Mesenchymal stem cell (in vitro differentiated cells and primary cell): Measurements from ENCODE around the gene CEP112.

ENCODE experiments used
- DNase-seq: peaks from one replicate; pipeline ENCODE4 v3.0.0-alpha.2; 2013
- H2AFZ ChIP-seq: one replicate; pipeline ENCODE4 v1.6.1; 2013; ENCODE audit warnings: low read depth, mild to moderate bottlenecking, control low read depth, inconsistent platforms, low read length, moderate library complexity
- H2AK5ac ChIP-seq: 2 replicates; pipeline ENCODE4 v1.6.1; 2013; ENCODE audit warnings: low read length, moderate library complexity, mild to moderate bottlenecking, inconsistent platforms; ENCODE audit not compliant: severe bottlenecking
- H2BK120ac ChIP-seq: one replicate; pipeline ENCODE4 v1.6.1; 2013; ENCODE audit warnings: low read depth, mild to moderate bottlenecking, inconsistent platforms, low read length, moderate library complexity
- H2BK12ac ChIP-seq, 2 experiments: one replicate each; pipeline ENCODE4 v1.6.1; 2013; ENCODE audit warnings: inconsistent platforms in 2 of 2, low read length in 2 of 2, mild to moderate bottlenecking in 2 of 2, moderate library complexity in 2 of 2, control low read depth in 1 of 2
- H2BK15ac ChIP-seq: one replicate; pipeline ENCODE4 v1.6.1; 2013; ENCODE audit warnings: mild to moderate bottlenecking, low read depth, inconsistent platforms; ENCODE audit not compliant: poor library complexity, severe bottlenecking
- H2BK5ac ChIP-seq: 2 replicates; pipeline ENCODE4 v1.6.1; 2013; ENCODE audit warnings: low read depth, mild to moderate bottlenecking, low read length, control low read depth, inconsistent platforms; ENCODE audit not compliant: poor library complexity, severe bottlenecking
- H3K14ac ChIP-seq, 2 experiments: one replicate each; pipeline ENCODE4 v1.6.1; 2013; ENCODE audit warnings: inconsistent platforms in 2 of 2, low read length in 2 of 2, control low read depth in 1 of 2, mild to moderate bottlenecking in 1 of 2, moderate library complexity in 1 of 2
- H3K18ac ChIP-seq, 2 experiments: one replicate each; pipeline ENCODE4 v1.6.1; 2013; ENCODE audit warnings: inconsistent platforms in 2 of 2, low read length in 2 of 2, control low read depth in 1 of 2, low read depth in 1 of 2, mild to moderate bottlenecking in 1 of 2
- H3K23ac ChIP-seq, 2 experiments: one replicate each; pipeline ENCODE4 v1.6.1; 2013; ENCODE audit warnings: inconsistent platforms in 2 of 2, low read length in 2 of 2, mild to moderate bottlenecking in 2 of 2, moderate library complexity in 2 of 2, control low read depth in 1 of 2
- H3K27ac ChIP-seq: 2 replicates; pipeline ENCODE4 v1.5.1; 2013; ENCODE audit warnings: mild to moderate bottlenecking, moderate library complexity, low read length, control low read depth, inconsistent platforms; ENCODE audit not compliant: poor library complexity, severe bottlenecking
- H3K27me3 ChIP-seq, 2 experiments: 2 replicates each; pipeline versions ENCODE4 v1.6.1 to v1.7.0; 2013; ENCODE audit warnings: low read length in 2 of 2, mild to moderate bottlenecking in 2 of 2, moderate library complexity in 2 of 2, control low read depth in 1 of 2, inconsistent platforms in 1 of 2; ENCODE audit not compliant: control insufficient read depth in 1 of 2, insufficient read depth in 1 of 2
- H3K36me3 ChIP-seq, 2 experiments: 2 replicates each; pipeline versions ENCODE4 v1.6.1 to v1.7.0; 2013; ENCODE audit warnings: low read length in 2 of 2, control low read depth in 1 of 2, inconsistent platforms in 1 of 2, low read depth in 1 of 2, mild to moderate bottlenecking in 1 of 2; ENCODE audit not compliant: insufficient read depth in 2 of 2, control insufficient read depth in 1 of 2
- H3K4ac ChIP-seq, 2 experiments: one replicate each; pipeline ENCODE4 v1.6.1; 2013; ENCODE audit warnings: inconsistent platforms in 2 of 2, low read length in 2 of 2, mild to moderate bottlenecking in 2 of 2, moderate library complexity in 2 of 2, control low read depth in 1 of 2, low read depth in 1 of 2
- H3K4me1 ChIP-seq: 2 replicates; pipeline ENCODE4 v1.6.1; 2013; ENCODE audit warnings: low read depth, low read length, control low read depth; ENCODE audit not compliant: control insufficient read depth, insufficient read depth
- H3K4me2 ChIP-seq: 2 replicates; pipeline ENCODE4 v1.6.1; 2013; ENCODE audit warnings: low read length, mild to moderate bottlenecking, inconsistent platforms; ENCODE audit not compliant: poor library complexity, severe bottlenecking
- H3K4me3 ChIP-seq, 2 experiments: 2 replicates each; pipeline versions ENCODE4 v1.5.1 to v1.7.0; 2013; ENCODE audit warnings: low read length in 2 of 2, mild to moderate bottlenecking in 2 of 2, control low read depth in 1 of 2, low read depth in 1 of 2; ENCODE audit not compliant: insufficient read depth in 1 of 2
- H3K79me1 ChIP-seq: replicated peaks from 2 replicates; pipeline ENCODE4 v1.6.1; 2013; ENCODE audit warnings: mild to moderate bottlenecking, control low read depth, low read length, inconsistent platforms; ENCODE audit not compliant: poor library complexity, severe bottlenecking
- H3K9ac ChIP-seq: 2 replicates; pipeline ENCODE4 v1.7.0; 2013; ENCODE audit warnings: mild to moderate bottlenecking, low read length, moderate library complexity
- H3K9me3 ChIP-seq: 2 replicates; pipeline ENCODE4 v1.7.0; 2013; ENCODE audit warnings: mild to moderate bottlenecking, low read length; ENCODE audit not compliant: control insufficient read depth
- H4K8ac ChIP-seq: one replicate; pipeline ENCODE4 v1.6.1; 2013; ENCODE audit warnings: inconsistent platforms, mild to moderate bottlenecking, low read length, moderate library complexity
- H4K91ac ChIP-seq: one replicate; pipeline ENCODE4 v1.6.1; 2013; ENCODE audit warnings: mild to moderate bottlenecking, low read length, inconsistent platforms
- WGBS: methylation state at CpG from one replicate; pipeline ENCODE4 v1.1.7; 2013; ENCODE audit warnings: mixed read lengths; 5-methylcytosine and 5-hydroxymethylcytosine counted together

The CEP112 gene

DNA sequence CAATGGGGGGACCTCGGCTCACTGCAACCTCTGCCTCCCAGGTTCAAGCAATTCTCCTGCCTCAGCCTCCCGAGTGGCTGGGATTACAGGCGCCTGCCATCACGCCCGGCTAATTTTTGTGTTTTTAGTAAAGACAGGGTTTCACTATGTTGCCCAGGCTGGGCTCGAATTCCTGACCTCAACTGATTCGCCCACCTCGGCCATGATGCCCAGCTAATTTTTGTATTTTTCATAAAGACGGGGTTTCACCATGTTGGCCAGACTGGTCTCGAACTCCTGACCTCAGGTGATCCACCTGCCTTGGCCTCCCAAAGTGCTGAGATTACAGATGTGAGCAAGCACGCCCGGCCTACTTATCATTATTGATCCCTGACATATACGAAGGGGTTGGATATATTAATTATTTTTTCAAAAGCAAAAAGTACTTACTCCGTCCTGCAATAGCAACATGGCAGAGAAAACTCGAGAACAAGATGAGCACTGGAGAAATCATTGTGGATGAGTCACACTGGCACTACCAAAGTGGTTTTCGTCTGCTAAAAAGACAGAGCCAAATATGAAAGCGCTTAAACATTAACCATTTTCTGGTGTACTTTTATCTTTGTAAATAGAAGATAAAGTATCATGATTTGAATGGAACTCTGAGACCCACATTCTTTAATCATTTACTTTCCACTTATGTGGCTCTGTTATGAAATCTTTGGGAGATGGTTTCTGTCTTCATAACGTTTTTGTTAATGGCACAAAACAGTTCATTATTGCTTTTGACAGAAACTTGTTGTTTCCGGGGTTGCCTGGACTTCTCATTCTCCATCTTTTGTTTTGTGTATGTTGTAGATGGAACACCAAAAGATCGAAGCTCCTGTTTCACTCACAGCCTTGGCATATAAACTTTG is 37.2 kb upstream of the CEP112 start, which contains the start of gene APOH:
TSS of gene APOH (minus strand) at position 529 of the 896 bp plus-strand sequence. CDS start at position 493, 36 bp downstream.
- Histone ChIP-seq H3K14ac (no peak within 1 kb of the TSS), H3K79me1 (no peaks in the 10 kb centered on the region), H3K4me1 (peaks cover 2% of the 10 kb centered on the region), H3K18ac (no peak within 1 kb of the TSS), H2AFZ (no peak within 1 kb of the TSS), H3K9me3 (no peaks in the 10 kb centered on the region), H3K27ac (no peak within 1 kb of the TSS), H3K4me3 (no peak within 1 kb of the TSS), H3K4me2 (peak within 1 kb of the TSS; percentile 2), H3K23ac (no peak within 1 kb of the TSS), H4K91ac (no peak within 1 kb of the TSS), H3K4ac (no peak within 1 kb of the TSS), H2BK120ac (no peak within 1 kb of the TSS), H2BK12ac (no peak within 1 kb of the TSS), H3K36me3 (no peaks in the 10 kb centered on the region), H2BK5ac (no peak within 1 kb of the TSS), H2AK5ac (no peak within 1 kb of the TSS), H2BK15ac (no peak within 1 kb of the TSS), H4K8ac (no peak within 1 kb of the TSS), H3K9ac (no peak within 1 kb of the TSS), H3K27me3 (no peaks in the 10 kb centered on the region)
- 95% methylated on average over 15 of the region's 20 CpGs for WGBS
- DNase-seq, result no peak

DNA sequence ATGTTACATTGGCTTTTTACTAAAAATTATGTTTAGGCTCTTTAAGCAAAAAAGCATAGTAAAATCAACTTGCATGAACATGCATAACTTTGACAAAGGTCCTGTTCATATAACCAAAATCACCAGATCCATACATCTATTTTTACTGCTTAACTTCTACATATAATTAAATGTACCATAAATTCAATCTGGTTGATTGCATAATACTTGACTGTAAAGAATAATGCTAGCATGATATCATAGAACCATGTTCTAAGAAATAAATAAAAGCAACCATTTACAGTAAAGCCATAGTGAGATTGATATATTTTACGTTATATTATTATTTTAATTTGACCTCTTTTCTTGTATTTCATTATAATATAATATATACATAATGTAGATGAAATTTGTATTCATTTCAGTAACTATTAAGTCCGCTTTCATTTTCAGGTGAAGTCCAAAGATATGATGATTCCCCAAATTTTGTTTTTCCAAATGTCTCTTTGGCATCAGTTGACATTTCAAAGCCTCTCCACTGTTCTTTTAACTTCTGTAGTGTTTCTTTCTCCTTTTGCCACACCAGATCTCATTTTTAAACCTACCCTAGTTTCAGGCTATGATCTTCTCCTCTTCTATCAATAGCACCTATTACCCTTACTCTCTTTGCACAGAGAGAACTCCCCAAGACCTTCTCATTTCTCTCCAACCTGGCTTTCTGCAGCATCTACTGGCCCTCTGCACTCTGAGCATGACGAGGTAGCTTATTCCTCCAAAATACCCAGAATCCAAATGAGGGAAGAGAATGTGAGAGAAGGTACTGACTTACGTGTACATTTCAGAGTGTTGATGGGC is 35.5 kb upstream of the CEP112 start:
- no peak overlapping the region for H2BK12ac ChIP-seq
- no peak overlapping the region for H2BK120ac ChIP-seq
- no peak overlapping the region for H3K14ac ChIP-seq
- H3K23ac ChIP-seq, result no peak overlapping the region
- H2AFZ ChIP-seq, result no peak overlapping the region
- H2BK15ac ChIP-seq, result no peak overlapping the region
- no peak overlapping the region for H4K91ac ChIP-seq
- 91% methylated on average over 2 of the region's 4 CpGs for whole genome bisulfite sequencing
- H3K4ac ChIP-seq, result no peak overlapping the region
- no peak overlapping the region for H3K4me3 ChIP-seq
- H3K9me3 ChIP-seq, result no peaks in the 10 kb centered on the region
- H3K36me3 ChIP-seq, result no peaks in the 10 kb centered on the region
- no peak overlapping the region for H2AK5ac ChIP-seq
- peaks cover 2% of the 10 kb centered on the region for H3K4me1 ChIP-seq
- H2BK5ac ChIP-seq, result no peak overlapping the region
- DNase-seq, result no peak
- no peaks in the 10 kb centered on the region for H3K27me3 ChIP-seq
- H3K27ac ChIP-seq, result no peak overlapping the region
- H4K8ac ChIP-seq, result no peak overlapping the region
- H3K18ac ChIP-seq, result no peak overlapping the region
- H3K9ac ChIP-seq, result no peak overlapping the region
- no peaks in the 10 kb centered on the region for H3K79me1 ChIP-seq
- no peak overlapping the region for H3K4me2 ChIP-seq

DNA sequence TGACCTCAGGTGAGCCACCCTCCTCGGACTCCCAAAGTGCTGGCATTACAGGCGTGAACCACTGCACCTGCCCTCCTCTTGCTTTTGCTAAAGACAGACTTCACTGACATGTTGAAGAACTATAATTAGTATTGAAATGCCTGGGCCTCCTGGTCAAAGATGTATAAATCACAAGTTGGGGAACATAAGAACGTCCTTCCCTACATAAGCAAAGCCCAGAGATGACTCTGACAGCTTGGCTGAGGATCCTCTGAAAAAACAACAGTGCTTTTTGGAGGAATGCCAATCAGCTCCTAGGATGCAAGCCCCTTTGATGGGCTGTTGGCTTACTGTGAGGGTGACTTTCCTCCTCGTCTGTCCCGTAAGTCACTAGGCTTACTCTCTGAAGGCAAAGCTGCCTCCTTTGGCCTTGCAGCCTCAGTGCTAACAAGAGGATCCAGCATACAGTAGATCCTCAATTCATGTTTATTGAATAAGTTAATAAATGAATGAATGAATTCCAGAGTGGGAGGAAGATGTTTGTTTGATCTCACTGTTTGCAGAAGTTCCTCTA is 30.9 kb upstream of the CEP112 start:
- Histone ChIP-seq H3K9ac (no peak overlapping the region), H4K91ac (no peak overlapping the region), H3K27me3 (peaks cover 5 to 7% of the 10 kb centered on the region in 2 experiments), H3K79me1 (no peaks in the 10 kb centered on the region), H2BK15ac (no peak overlapping the region), H3K9me3 (no peaks in the 10 kb centered on the region), H3K4me3 (no peak overlapping the region), H3K4me2 (no peak overlapping the region), H2BK12ac (no peak overlapping the region), H3K36me3 (no peaks in the 10 kb centered on the region), H4K8ac (no peak overlapping the region), H2AK5ac (no peak overlapping the region), H3K4me1 (no peaks in the 10 kb centered on the region), H3K14ac (no peak overlapping the region), H3K4ac (no peak overlapping the region), H2AFZ (no peak overlapping the region), H2BK5ac (no peak overlapping the region), H2BK120ac (no peak overlapping the region), H3K23ac (no peak overlapping the region), H3K18ac (no peak overlapping the region), H3K27ac (no peak overlapping the region)
- 84% methylated on average over 4 of the region's 5 CpGs for WGBS
- DNase-seq, result no peak
